Right lobe of liver (tissue), 4 donors: Measurements from ENCODE around the gene CRTAC1.

Experiments
- CTCF ChIP-seq, 4 donors: fragments of 200-600 bp in 3 of 4; fragments of 450-650 bp in 1 of 4; IDR thresholded peaks; one replicate each; pipeline versions ENCODE4 v1.5.1 to v1.8.0; 2016 to 2022; ENCODE audit warnings: antibody characterized with exemption in 4 of 4, mild to moderate bottlenecking in 2 of 4
- POLR2A ChIP-seq: fragments of 450-650 bp; IDR thresholded peaks from one replicate; pipeline ENCODE4 v1.6.1; 2017; ENCODE audit warnings: antibody characterized with exemption, mild to moderate bottlenecking
- donor health status: DM: no; HTN: no; CAD: no.
- donor health status: DM: no; HTN: no; CAD: no.
- donor health status: DM: no; HTN: yes; CAD: no.

- TF ChIP-seq CTCF (IDR thresholded peaks at IDR 0.05) (no peak), POLR2A (no peak)
Measured at GRCh38 chr10:98013122-98013521, 17.3 kb downstream of the CRTAC1 start.
